BJ (cell line): ENCODE measurements around the gene KREMEN2. TPM values are rescaled to one million over a fixed set of nuclear protein-coding genes. Genes with fewer than 3 reads are reported as not detected.

Experiments
- CTCF ChIA-PET: fragments of 350-600 bp; formaldehyde crosslinking; extraction: SDS; loops from one replicate; lab custom pipeline; 2021; ENCODE audit warnings: antibody characterized with exemption, inconsistent platforms; lab: Yijun Ruan, JAX
- POLR2A ChIA-PET: fragments of 300-600 bp; sonication (Branson Sonifier 250); formaldehyde crosslinking; extraction: SDS; loops from one replicate; lab custom pipeline; 2021; ENCODE audit warnings: antibody characterized with exemption; lab: Charles Lee
- DNase-seq: peaks from one replicate; pipeline ENCODE4 v3.0.0-alpha.2; 2011; ENCODE audit warnings: low read depth
- H3K27me3 ChIP-seq: 2 replicates; pipeline ENCODE4 v1.6.0; 2011; ENCODE audit warnings: low read length; ENCODE audit not compliant: control insufficient read depth, insufficient read depth
- H3K36me3 ChIP-seq: 2 replicates; pipeline ENCODE4 v1.5.1; 2011; ENCODE audit warnings: low read length; ENCODE audit not compliant: control insufficient read depth, insufficient read depth
- H3K4me3 ChIP-seq: 2 replicates; pipeline ENCODE4 v1.5.1; 2011; ENCODE audit warnings: low read depth, mild to moderate bottlenecking, control low read depth, low read length
- CTCF ChIP-seq: IDR thresholded peaks from 2 replicates; pipeline ENCODE4 v1.5.1; 2011; ENCODE audit warnings: low read depth, mild to moderate bottlenecking, control low read depth, inconsistent platforms, low read length, moderate library complexity; ENCODE audit not compliant: insufficient read depth
- polyA plus RNA-seq: library from polyadenylated mRNA; depleted of rRNA; stranded (reverse); fragments of >200 nt; gene quantifications from 2 replicates; pipeline ENCODE4 v1.2.3, GENCODE V29; 2011

Gene KREMEN2
- polyA plus RNA-seq, 1 experiment = not detected

GRCh38 chr16:2981177-2981898, 17.3 kb downstream of the KREMEN2 start:
- Histone ChIP-seq H3K27me3 (no peaks in the 10 kb centered on the region), H3K36me3 (no peaks in the 10 kb centered on the region), H3K4me3 (no peak overlapping the region; the same call in 1 of the 2 replicates)
- ChIA-PET POLR2A (no interaction called here), CTCF (interaction anchor here (0.6 to 2.3 kb wide), 6 partner anchors 11 to 48 kb away, joined by 3 to 7 read pairs (median 3); no protein-coding TSS in a partner anchor)
- TF ChIP-seq CTCF = no peak
- no peak for DNase-seq

GRCh38 chr16:2981899-2982250, 17.8 kb downstream of the KREMEN2 start:
- Histone ChIP-seq H3K4me3 (no peak overlapping the region), H3K36me3 (no peaks in the 10 kb centered on the region), H3K27me3 (no peaks in the 10 kb centered on the region)
- CTCF ChIA-PET = interaction anchor here (0.9 to 2.3 kb wide), 5 partner anchors 10 to 47 kb away, joined by 3 to 8 read pairs (median 4); no protein-coding TSS in a partner anchor
- no peak for TF ChIP-seq CTCF
- POLR2A ChIA-PET = no interaction called here
- no peak for DNase-seq

- no peak for DNase-seq
- Histone ChIP-seq H3K4me3 (no peak overlapping the region), H3K27me3 (no peaks in the 10 kb centered on the region), H3K36me3 (no peaks in the 10 kb centered on the region)
- CTCF ChIA-PET = interaction anchor here (1.1 to 2.3 kb wide), 6 partner anchors 9 to 47 kb away, joined by 3 to 8 read pairs (median 5); no protein-coding TSS in a partner anchor
- POLR2A ChIA-PET = no interaction called here
- TF ChIP-seq CTCF = no peak
Observed at GRCh38 chr16:2982402-2982801, 18.3 kb downstream of the KREMEN2 start.

- Histone ChIP-seq H3K36me3 (no peaks in the 10 kb centered on the region), H3K27me3 (no peaks in the 10 kb centered on the region), H3K4me3 (0 out of 2 replicates have a peak overlapping the region, but pooled peaks have one; percentile 19)
- CTCF ChIA-PET = interaction anchor here (0.6 to 1.4 kb wide), 5 partner anchors 8 to 160 kb away, joined by 3 to 8 read pairs (median 5); partner anchors contain the start of gene PAQR4
- TF ChIP-seq CTCF = peak; percentile 58
- DNase-seq = peak; percentile 38
- POLR2A ChIA-PET = no interaction called here
Observed at GRCh38 chr16:2983706-2984136, 19.6 kb downstream of the KREMEN2 start.

GRCh38 chr16:2985462-2985861, 21.4 kb downstream of the KREMEN2 start:
- DNase-seq = no peak
- peaks cover 6% of the 10 kb centered on the region for H3K27me3 ChIP-seq
- POLR2A ChIA-PET = no interaction called here
- no peak for TF ChIP-seq CTCF
- CTCF ChIA-PET = interaction anchor here (1.0 kb wide), 1 partner anchor 18 kb away, joined by 6 read pairs; no protein-coding TSS in a partner anchor
- H3K4me3 ChIP-seq = no peak overlapping the region
- no peaks in the 10 kb centered on the region for H3K36me3 ChIP-seq
